Choroid plexus epithelial cell (primary cell): ENCODE measurements around the gene KIF17.

Experiments used
- DNase-seq: peaks from one replicate; pipeline ENCODE4 v3.0.0-alpha.2; 2010; ENCODE audit warnings: low read depth
- H3K4me3 ChIP-seq: 2 replicates; pipeline ENCODE4 v1.5.1; 2011; ENCODE audit warnings: low read depth, mild to moderate bottlenecking, control low read depth, low read length, moderate library complexity
- TF ChIP-seq, protein P1 (sequence below): conservative IDR thresholded peaks from 2 replicates; pipeline ENCODE4 v1.5.1; 2011; ENCODE audit warnings: low read depth, mild to moderate bottlenecking, control low read depth, inconsistent platforms, low read length, moderate library complexity

KIF17 gene

DNA sequence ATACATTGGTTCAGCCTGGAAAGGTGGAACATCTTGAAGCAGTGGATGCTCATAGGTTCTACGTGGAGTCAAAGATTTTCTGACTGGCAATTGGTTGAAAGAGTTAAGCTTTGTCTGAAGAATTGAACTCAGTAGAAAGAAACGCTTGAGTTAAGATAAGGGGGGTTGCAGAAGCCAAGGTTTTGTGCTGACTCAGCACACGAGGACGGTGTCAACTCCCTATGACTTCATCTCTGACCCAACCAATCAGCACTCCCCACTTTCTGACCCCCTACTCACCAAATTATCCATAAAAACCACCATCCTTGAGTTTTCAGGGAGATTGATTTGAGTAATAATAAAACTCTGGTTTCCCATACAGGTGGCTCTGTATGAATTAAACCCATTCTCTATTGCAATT is 87.1 kb downstream of the KIF17 start:
- TF ChIP-seq, protein P1, sequence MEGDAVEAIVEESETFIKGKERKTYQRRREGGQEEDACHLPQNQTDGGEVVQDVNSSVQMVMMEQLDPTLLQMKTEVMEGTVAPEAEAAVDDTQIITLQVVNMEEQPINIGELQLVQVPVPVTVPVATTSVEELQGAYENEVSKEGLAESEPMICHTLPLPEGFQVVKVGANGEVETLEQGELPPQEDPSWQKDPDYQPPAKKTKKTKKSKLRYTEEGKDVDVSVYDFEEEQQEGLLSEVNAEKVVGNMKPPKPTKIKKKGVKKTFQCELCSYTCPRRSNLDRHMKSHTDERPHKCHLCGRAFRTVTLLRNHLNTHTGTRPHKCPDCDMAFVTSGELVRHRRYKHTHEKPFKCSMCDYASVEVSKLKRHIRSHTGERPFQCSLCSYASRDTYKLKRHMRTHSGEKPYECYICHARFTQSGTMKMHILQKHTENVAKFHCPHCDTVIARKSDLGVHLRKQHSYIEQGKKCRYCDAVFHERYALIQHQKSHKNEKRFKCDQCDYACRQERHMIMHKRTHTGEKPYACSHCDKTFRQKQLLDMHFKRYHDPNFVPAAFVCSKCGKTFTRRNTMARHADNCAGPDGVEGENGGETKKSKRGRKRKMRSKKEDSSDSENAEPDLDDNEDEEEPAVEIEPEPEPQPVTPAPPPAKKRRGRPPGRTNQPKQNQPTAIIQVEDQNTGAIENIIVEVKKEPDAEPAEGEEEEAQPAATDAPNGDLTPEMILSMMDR, result no peak
- no peak for DNase-seq
- H3K4me3 ChIP-seq, result no peak overlapping the region

DNA sequence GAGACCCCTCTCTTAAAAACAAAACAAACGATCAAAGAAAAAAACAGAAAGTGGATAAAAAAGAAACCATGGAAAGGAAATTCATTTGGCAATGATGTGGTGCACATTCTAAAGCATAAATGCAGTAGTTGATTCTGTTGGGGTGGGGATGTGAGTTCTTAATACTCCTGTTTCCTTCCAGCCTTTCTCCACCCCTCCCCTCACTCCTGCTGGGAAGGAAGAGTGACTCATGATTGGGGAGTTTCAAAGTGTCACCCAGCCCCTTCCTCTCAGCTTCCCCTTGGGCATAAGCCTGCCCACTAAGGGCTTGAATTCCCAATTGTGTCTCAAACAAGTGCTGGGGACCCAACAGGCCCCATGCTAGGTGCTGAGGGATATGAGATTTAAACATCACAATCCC is 91.3 kb downstream of the KIF17 start:
- no peak for DNase-seq
- TF ChIP-seq, protein P1, result no peak
- no peak overlapping the region for H3K4me3 ChIP-seq

GRCh38 chr1:20626098-20626427 is 91.7 kb downstream of the KIF17 start:
- no peak for DNase-seq

DNA sequence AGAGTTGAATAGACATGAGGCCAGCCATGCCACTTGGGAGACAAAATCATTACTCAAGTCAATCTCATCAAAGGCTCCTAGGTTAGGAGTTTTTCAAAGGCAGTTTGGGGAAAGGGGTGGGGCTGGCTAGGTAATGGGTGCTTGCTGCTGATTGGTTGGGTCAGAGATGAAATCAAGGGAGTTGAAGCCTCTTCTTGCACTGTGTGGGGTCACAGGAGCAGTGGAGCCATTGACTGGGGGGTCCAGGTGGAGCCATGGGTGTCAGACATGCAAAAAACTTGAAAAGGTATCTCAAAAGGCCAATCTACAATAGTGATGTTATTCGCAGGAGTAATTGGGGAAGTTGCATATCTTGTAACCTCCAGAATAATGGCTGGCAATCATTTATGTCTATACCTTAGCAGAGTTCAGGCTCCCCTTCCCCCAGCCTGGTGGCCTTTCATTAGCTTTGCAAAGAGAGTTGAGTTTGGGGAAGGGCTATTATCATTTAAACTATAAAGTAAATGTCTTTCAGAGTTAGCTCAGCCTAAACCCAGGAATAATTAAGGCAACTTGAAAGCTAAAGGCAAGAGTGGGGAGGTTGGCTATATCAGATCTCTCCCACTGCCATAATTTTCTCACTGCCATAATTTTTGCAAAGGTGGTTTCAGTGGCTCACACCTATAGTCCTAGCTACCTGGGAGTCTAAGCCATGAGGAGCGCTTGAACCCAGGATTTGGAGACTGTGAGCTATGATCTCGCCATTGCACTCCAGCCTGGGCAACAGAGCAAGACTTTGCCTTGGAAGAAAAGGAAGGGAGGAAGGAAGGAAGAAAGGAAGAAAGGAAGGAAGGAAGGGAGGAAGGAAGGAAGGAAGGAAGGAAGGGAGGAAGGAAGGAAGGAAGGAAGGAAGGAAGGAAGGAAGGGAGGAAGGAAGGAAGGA is 92.4 kb downstream of the KIF17 start:
- TF ChIP-seq, protein P1, result no peak
- no peak overlapping the region for H3K4me3 ChIP-seq
- DNase-seq, result no peak

More at GRCh38 chr1:20626098-20626427, 91.7 kb downstream of the KIF17 start:
- TF ChIP-seq, protein P1, result no peak
- no peak overlapping the region for H3K4me3 ChIP-seq

GRCh38 chr1:20624709-20625108 is 93.1 kb downstream of the KIF17 start:
- no peak overlapping the region for H3K4me3 ChIP-seq
- TF ChIP-seq, protein P1, result no peak
- DNase-seq, result no peak

- TF ChIP-seq, protein P1, result no peak
Observed at GRCh38 chr1:20621012-20621411, 96.8 kb downstream of the KIF17 start.

DNA sequence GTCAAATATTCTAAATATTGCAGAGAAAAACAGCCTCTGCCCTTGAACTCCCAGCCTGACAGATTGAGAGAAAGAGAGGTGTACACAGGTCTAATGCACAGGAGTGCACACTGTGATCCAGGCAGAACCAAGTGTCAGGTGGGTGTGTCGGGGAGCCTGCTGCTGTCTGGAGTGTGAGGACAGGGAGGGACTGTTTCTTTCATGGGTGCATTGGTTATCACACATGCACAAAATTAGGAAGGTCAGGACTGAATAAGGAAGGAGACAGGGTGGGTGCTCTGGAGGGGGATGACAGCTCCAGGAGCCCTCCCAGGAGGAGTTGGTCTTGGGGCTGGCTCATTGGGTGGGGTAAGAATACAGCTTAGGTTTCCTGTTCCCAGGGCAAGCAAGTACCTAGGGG is 97.8 kb downstream of the KIF17 start:
- TF ChIP-seq, protein P1, result no peak
- H3K4me3 ChIP-seq, result no peak overlapping the region
- DNase-seq, result no peak

More at GRCh38 chr1:20621012-20621411, 96.8 kb downstream of the KIF17 start:
- no peak for DNase-seq
- H3K4me3 ChIP-seq, result no peak overlapping the region
